Stimulated activated CD8-positive, alpha-beta memory T cell treated with anti-CD3 and anti-CD28 coated beads, Interleukin-12 subunit alpha, Interleukin-12 subunit beta, amount 100 ng/mL, for 24 hours (primary cell): ENCODE results near the gene SLC25A36.

ENCODE experiments used
- DNase-seq: peaks from one replicate; pipeline ENCODE4 v3.0.0-alpha.2; 2020; ENCODE audit errors: extremely low read depth

Gene SLC25A36

GRCh38 chr3:140941434-140942220, at the start of gene SLC25A36:
Gene SLC25A36, plus strand, starts transcription at chr3:140941836. Its CDS starts 219 bp downstream, at chr3:140942055.
- DNase-seq = peak; percentile 90

GRCh38 chr3:140896997-140897396, 44.6 kb upstream of the SLC25A36 start:
- no peak for DNase-seq

- no peak for DNase-seq
Measured at GRCh38 chr3:140898340-140899180, 43.1 kb upstream of the SLC25A36 start.

- no peak for DNase-seq
Measured at GRCh38 chr3:140899363-140899762, 42.3 kb upstream of the SLC25A36 start.

GRCh38 chr3:140902791-140903190, 38.8 kb upstream of the SLC25A36 start:
- DNase-seq = no peak

GRCh38 chr3:140903196-140903595, 38.4 kb upstream of the SLC25A36 start:
- no peak for DNase-seq

- DNase-seq = no peak
Measured at GRCh38 chr3:140904521-140904920, 37.1 kb upstream of the SLC25A36 start.

GRCh38 chr3:140905559-140905958, 36.1 kb upstream of the SLC25A36 start:
- no peak for DNase-seq

GRCh38 chr3:140906785-140907184, 34.9 kb upstream of the SLC25A36 start:
- no peak for DNase-seq

GRCh38 chr3:140910860-140911259, 30.8 kb upstream of the SLC25A36 start:
- no peak for DNase-seq

GRCh38 chr3:140911822-140912221, 29.8 kb upstream of the SLC25A36 start:
- DNase-seq = no peak

- no peak for DNase-seq
Measured at GRCh38 chr3:140913728-140914127, 27.9 kb upstream of the SLC25A36 start.

GRCh38 chr3:140914384-140914945, 27.2 kb upstream of the SLC25A36 start:
- no peak for DNase-seq

- DNase-seq = no peak
Measured at GRCh38 chr3:140916603-140917002, 25.0 kb upstream of the SLC25A36 start.

- DNase-seq = no peak
Measured at GRCh38 chr3:140917772-140918171, 23.9 kb upstream of the SLC25A36 start.

GRCh38 chr3:140920029-140920428, 21.6 kb upstream of the SLC25A36 start:
- DNase-seq = no peak

GRCh38 chr3:140922634-140923033, 19.0 kb upstream of the SLC25A36 start:
- DNase-seq = no peak

- DNase-seq = no peak
Measured at GRCh38 chr3:140924097-140924873, 17.4 kb upstream of the SLC25A36 start.

GRCh38 chr3:140927279-140928069, 14.2 kb upstream of the SLC25A36 start:
- no peak for DNase-seq

GRCh38 chr3:140929446-140929845, 12.2 kb upstream of the SLC25A36 start:
- DNase-seq = no peak

GRCh38 chr3:140931016-140931454, 10.6 kb upstream of the SLC25A36 start:
- no peak for DNase-seq
